ENCODE data around the gene NALCN. TPM values are rescaled to one million over a fixed set of nuclear protein-coding genes. Genes with fewer than 3 reads are reported as not detected.

NALCN gene
- polyA plus RNA-seq, 3 donors: not detected

GRCh38 chr13:101109005-101109404 is 307.3 kb downstream of the NALCN start:
- DNase-seq: no peak

GRCh38 chr13:101098873-101099272 is 317.4 kb downstream of the NALCN start:
- H3K27ac ChIP-seq (ENCODE audit: low read depth in 1 of 2, low read length in 2 of 2): no peak overlapping the region
- DNase-seq: no peak
- H3K4me1 ChIP-seq (ENCODE audit: control insufficient read depth in 1 of 2, insufficient read depth in 2 of 2, low read length in 2 of 2): no peaks in the 10 kb centered on the region
- H3K27me3 ChIP-seq (ENCODE audit: control insufficient read depth in 2 of 2, insufficient read depth in 2 of 2, low read length in 2 of 2): no peaks in the 10 kb centered on the region
- H3K9ac ChIP-seq (ENCODE audit: insufficient read depth, low read length, poor library complexity, severe bottlenecking): no peak overlapping the region
- H2AFZ ChIP-seq (ENCODE audit: insufficient read depth, low read depth, low read length, poor library complexity, severe bottlenecking): no peak overlapping the region
- intact Hi-C loops (cut with micrococcal nuclease): no loop called here
- TF ChIP-seq CTCF (IDR thresholded peaks at IDR 0.05): no peak
- no peaks in the 10 kb centered on the region for H3K9me3 ChIP-seq (replicated peaks in 1 of 2; ENCODE audit: control insufficient read depth in 1 of 2, insufficient read depth in 1 of 2, low read length in 2 of 2)
- no peak overlapping the region for H3K4me2 ChIP-seq (replicated peaks; ENCODE audit: extremely low read depth, low read length, poor library complexity, severe bottlenecking)
- no peak overlapping the region for H3K4me3 Mint-ChIP-seq
- WGBS (ENCODE audit: insufficient coverage): 89% methylated on average over 2 of the region's 4 CpGs
- H3K36me3 Mint-ChIP-seq: no peaks in the 10 kb centered on the region
- H3K27me3 Mint-ChIP-seq (ENCODE audit: low read depth in 3 of 3): peaks cover 0 to 3% (median 1%) of the 10 kb centered on the region in 3 donors
- no peaks in the 10 kb centered on the region for H3K36me3 ChIP-seq (replicated peaks in 1 of 2; ENCODE audit: control insufficient read depth in 1 of 2, insufficient read depth in 2 of 2, low read length in 2 of 2)
- H3K27ac Mint-ChIP-seq: no peak overlapping the region
- H3K79me2 ChIP-seq (ENCODE audit: insufficient read depth, low read length): no peaks in the 10 kb centered on the region
- no peaks in the 10 kb centered on the region for H3K4me1 Mint-ChIP-seq
- H4K20me1 ChIP-seq (ENCODE audit: insufficient read depth, low read length): no peaks in the 10 kb centered on the region
- no peaks in the 10 kb centered on the region for H3K9me3 Mint-ChIP-seq
- H3K4me3 ChIP-seq (replicated peaks in 1 of 3; ENCODE audit: low read depth in 2 of 3, low read length in 3 of 3): no peak overlapping the region

More at GRCh38 chr13:101109005-101109404, 307.3 kb downstream of the NALCN start:
- Histone ChIP-seq H3K79me2 (ENCODE audit: insufficient read depth, low read length) (no peaks in the 10 kb centered on the region), H3K27ac (ENCODE audit: low read depth in 1 of 2, low read length in 2 of 2) (no peak overlapping the region), H3K9me3 (replicated peaks in 1 of 2; ENCODE audit: control insufficient read depth in 1 of 2, insufficient read depth in 1 of 2, low read length in 2 of 2) (peaks cover 0 to 12% of the 10 kb centered on the region in 2 donors), H3K36me3 (replicated peaks in 1 of 2; ENCODE audit: control insufficient read depth in 1 of 2, insufficient read depth in 2 of 2, low read length in 2 of 2) (no peaks in the 10 kb centered on the region), H4K20me1 (ENCODE audit: insufficient read depth, low read length) (no peaks in the 10 kb centered on the region), H3K4me3 (replicated peaks in 1 of 3; ENCODE audit: low read depth in 2 of 3, low read length in 3 of 3) (no peak overlapping the region), H3K9ac (ENCODE audit: insufficient read depth, low read length, poor library complexity, severe bottlenecking) (no peak overlapping the region), H3K4me2 (replicated peaks; ENCODE audit: extremely low read depth, low read length, poor library complexity, severe bottlenecking) (no peak overlapping the region), H3K4me1 (ENCODE audit: control insufficient read depth in 1 of 2, insufficient read depth in 2 of 2, low read length in 2 of 2) (no peaks in the 10 kb centered on the region), H3K27me3 (ENCODE audit: control insufficient read depth in 2 of 2, insufficient read depth in 2 of 2, low read length in 2 of 2) (no peaks in the 10 kb centered on the region), H2AFZ (ENCODE audit: insufficient read depth, low read depth, low read length, poor library complexity, severe bottlenecking) (no peak overlapping the region)
- Mint-ChIP-seq H3K9me3 (peaks cover 0 to 16% (median 5%) of the 10 kb centered on the region in 7 donors), H3K4me1 (no peaks in the 10 kb centered on the region), H3K4me3 (no peak overlapping the region), H3K27me3 (ENCODE audit: low read depth in 3 of 3) (peaks cover 0 to 2% (median 0%) of the 10 kb centered on the region in 3 donors), H3K36me3 (no peaks in the 10 kb centered on the region), H3K27ac (no peak overlapping the region)
- intact Hi-C loops (cut with micrococcal nuclease): no loop called here
- 95% methylated on average over 4 of the region's 7 CpGs for WGBS (ENCODE audit: insufficient coverage)
- no peak for TF ChIP-seq CTCF (IDR thresholded peaks at IDR 0.05)

All from CD14-positive monocyte (primary cell).